HL-60 (cell line): ENCODE results near the gene DTX3.

Experiments used
- GABPA ChIP-seq: IDR thresholded peaks from 2 replicates; pipeline ENCODE4 v1.6.1; 2012; ENCODE audit warnings: low read depth
- POLR2AphosphoS5 ChIP-seq: IDR thresholded peaks from 2 replicates; pipeline ENCODE4 v1.6.1; 2012; ENCODE audit warnings: low read depth
- TF ChIP-seq, protein P1 (sequence below): IDR thresholded peaks from one replicate; pipeline ENCODE4 v1.5.1; 2011; ENCODE audit warnings: low read length, control low read depth, inconsistent platforms; ENCODE audit not compliant: insufficient read depth
- TF ChIP-seq, protein P2 (sequence below): IDR thresholded peaks from 2 replicates; pipeline ENCODE4 v1.6.1; 2012; ENCODE audit warnings: low read depth; ENCODE audit not compliant: insufficient replicate concordance

GRCh38 chr12:57579011-57579410, 25.6 kb upstream of the DTX3 start:
- TF ChIP-seq GABPA (no peak), POLR2AphosphoS5 (no peak)
- TF ChIP-seq, protein P1, sequence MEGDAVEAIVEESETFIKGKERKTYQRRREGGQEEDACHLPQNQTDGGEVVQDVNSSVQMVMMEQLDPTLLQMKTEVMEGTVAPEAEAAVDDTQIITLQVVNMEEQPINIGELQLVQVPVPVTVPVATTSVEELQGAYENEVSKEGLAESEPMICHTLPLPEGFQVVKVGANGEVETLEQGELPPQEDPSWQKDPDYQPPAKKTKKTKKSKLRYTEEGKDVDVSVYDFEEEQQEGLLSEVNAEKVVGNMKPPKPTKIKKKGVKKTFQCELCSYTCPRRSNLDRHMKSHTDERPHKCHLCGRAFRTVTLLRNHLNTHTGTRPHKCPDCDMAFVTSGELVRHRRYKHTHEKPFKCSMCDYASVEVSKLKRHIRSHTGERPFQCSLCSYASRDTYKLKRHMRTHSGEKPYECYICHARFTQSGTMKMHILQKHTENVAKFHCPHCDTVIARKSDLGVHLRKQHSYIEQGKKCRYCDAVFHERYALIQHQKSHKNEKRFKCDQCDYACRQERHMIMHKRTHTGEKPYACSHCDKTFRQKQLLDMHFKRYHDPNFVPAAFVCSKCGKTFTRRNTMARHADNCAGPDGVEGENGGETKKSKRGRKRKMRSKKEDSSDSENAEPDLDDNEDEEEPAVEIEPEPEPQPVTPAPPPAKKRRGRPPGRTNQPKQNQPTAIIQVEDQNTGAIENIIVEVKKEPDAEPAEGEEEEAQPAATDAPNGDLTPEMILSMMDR, result no peak
- TF ChIP-seq, protein P2, sequence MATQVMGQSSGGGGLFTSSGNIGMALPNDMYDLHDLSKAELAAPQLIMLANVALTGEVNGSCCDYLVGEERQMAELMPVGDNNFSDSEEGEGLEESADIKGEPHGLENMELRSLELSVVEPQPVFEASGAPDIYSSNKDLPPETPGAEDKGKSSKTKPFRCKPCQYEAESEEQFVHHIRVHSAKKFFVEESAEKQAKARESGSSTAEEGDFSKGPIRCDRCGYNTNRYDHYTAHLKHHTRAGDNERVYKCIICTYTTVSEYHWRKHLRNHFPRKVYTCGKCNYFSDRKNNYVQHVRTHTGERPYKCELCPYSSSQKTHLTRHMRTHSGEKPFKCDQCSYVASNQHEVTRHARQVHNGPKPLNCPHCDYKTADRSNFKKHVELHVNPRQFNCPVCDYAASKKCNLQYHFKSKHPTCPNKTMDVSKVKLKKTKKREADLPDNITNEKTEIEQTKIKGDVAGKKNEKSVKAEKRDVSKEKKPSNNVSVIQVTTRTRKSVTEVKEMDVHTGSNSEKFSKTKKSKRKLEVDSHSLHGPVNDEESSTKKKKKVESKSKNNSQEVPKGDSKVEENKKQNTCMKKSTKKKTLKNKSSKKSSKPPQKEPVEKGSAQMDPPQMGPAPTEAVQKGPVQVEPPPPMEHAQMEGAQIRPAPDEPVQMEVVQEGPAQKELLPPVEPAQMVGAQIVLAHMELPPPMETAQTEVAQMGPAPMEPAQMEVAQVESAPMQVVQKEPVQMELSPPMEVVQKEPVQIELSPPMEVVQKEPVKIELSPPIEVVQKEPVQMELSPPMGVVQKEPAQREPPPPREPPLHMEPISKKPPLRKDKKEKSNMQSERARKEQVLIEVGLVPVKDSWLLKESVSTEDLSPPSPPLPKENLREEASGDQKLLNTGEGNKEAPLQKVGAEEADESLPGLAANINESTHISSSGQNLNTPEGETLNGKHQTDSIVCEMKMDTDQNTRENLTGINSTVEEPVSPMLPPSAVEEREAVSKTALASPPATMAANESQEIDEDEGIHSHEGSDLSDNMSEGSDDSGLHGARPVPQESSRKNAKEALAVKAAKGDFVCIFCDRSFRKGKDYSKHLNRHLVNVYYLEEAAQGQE, result no peak
